ENCODE data around the gene ALKBH4.
A peak's percentile ranks its signal among the peaks of the same experiment; 100 is the strongest.
"Not testable (repeated sequence)": the region's sequence is repeated elsewhere in the genome, so short reads cannot be mapped to it uniquely, and the experiment has no call there.

Gene ALKBH4, protein sequence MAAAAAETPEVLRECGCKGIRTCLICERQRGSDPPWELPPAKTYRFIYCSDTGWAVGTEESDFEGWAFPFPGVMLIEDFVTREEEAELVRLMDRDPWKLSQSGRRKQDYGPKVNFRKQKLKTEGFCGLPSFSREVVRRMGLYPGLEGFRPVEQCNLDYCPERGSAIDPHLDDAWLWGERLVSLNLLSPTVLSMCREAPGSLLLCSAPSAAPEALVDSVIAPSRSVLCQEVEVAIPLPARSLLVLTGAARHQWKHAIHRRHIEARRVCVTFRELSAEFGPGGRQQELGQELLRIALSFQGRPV

DNA sequence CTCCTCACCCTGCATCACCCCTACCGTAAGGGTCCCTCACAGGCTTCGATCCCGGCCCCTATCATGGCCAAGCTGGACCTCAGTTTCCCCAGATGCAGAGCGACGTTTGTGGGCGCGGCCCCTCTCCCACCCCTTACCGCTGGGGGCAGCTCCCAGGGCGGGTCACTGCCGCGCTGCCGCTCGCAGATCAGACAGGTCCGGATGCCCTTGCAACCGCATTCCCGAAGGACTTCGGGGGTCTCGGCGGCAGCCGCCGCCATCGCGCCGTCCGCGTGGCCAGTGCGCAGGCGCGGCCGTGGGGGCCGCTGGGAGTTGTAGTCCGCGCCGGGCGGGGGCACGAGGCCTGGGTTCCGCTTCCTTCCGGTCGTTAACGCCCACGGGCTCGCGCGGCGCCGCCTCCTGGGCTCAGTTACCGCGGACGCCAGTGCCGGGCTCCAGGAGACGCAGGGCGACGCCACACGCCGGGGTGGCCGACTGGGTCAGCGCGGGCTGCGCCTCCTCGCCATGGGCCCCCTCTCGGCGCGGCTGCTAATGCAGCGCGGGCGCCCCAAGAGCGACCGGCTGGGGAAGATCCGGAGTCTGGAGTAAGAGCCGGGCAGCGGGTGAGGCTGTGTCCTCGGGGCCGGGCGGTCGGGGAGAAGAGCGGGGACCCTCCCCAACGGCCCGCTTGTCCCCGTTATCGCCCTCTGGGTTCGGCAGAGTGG is at the start of gene ALKBH4, which contains the start of gene LRWD1:
Gene ALKBH4, minus strand, starts transcription at position 287 of the 704 bp plus-strand sequence. Its CDS starts 27 bp downstream, at position 260.
Gene LRWD1, plus strand, starts transcription at position 408 of the 704 bp plus-strand sequence. Its CDS starts 97 bp downstream, at position 505.
- DNase-seq: peak; percentile 69

DNA sequence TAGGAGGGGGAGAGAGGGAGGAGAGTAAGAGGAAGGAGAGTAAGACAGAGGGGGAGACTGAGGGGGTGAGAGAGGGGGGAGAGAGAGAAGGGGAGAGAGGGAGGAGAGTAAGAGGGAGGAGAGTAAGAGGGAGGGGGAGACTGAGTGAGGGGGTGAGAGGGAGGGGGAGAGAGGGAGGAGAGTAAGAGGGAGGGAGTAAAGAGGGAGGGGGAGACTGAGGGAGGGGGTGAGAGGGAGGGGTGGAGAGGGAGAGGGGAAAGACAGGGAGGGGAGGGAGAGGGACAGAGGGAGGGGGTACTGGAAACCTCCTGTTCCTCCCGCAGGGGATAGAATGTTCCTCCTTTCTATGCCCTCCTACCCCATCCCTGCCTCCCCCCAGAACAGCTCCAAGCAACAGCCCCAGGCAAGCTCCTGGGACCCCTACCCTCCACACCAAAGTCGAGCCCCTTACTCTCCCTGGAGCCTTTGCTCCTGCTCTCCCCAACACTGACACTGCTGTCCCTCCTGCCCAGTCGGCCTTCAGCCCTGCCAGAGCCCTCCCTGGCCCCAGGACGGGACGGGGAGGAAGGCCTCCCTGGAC is 48.1 kb upstream of the ALKBH4 start:
- not testable (repeated sequence) for DNase-seq

DNA sequence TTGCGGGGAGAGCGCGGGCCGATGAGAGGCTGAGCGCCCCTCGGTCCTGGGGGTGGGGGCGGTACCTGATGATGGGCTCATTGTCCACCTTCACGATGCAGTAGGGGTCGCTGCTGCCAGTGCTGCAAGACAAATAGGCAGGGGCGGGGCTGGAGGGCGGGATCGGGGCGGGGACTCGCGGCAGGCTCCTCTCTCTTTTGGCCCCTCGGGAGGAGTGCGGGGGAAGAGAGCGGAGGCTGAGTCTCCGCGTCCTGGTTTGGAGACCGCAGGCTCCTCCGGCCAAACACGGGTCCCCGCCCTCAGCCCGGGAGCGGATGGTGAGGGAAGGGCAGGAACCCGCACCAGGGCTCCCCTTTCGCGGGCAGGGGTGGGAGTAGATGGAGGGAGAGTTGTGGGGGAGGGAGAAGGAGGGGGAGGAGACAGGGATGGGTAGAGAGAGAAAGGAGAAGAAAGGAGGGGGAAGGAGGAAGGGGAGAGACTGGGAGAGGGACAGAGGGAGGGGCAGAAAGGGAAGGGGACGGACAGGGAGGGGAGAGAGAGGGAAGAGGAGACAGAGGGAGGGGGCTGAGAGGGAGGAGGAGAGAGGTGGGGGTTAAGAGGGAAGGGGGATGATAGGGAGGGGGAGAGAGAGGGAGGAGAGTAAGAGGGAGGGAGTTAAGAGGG is 47.3 kb upstream of the ALKBH4 start:
- not testable (repeated sequence) for DNase-seq

DNA sequence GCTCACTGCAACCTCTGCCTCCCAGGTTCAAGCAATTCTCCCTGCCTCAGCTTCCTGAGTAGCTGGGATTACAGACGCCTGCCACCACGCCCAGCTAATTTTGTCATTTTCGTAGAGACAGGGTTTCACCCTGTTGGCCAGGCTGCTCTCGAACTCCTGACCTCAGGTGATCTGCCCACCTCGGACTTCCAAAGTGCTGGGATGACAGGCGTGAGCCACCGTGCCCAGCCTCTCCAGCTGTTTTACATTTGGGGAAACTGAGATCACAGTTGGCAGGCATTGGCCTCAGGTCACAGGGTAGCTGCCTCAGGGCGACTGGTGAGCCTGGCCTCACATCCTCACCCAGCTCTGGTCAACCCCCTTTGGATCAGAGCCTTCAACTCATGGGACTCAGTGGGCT is 45.9 kb upstream of the ALKBH4 start:
- not testable (repeated sequence) for DNase-seq

DNA sequence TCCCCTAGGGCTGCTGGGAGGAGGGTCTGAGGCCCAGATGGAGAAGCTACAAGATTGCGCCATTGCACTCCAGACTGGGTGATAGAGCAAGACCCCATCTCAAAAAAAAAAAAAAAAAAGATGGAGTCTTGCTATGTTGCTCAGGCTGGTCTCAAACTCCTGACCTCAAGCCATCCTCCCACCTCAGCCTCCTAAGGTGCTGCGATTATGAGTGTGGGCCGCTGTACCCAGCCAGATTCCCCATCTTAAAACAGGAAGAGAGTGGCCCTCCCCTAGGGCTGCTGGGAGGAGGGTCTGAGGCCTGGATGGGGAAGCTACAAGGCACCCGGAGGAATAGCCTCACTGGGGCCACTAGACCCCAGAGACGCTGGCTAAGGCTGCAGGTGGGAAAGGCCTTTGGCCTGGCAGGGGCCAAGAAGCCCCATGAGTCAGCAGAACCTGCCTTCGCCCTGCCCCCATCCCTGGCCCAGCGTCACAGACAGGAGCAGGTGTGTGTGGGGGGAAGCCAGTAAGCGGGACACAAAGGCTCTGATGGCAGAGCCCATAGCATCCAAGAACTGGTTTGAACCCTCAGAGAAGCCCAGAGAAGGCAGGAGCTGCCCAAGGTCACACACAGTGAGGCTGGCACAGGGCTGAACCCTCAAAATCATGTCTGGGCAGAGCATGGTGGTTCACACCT is 42.9 kb upstream of the ALKBH4 start:
- DNase-seq: not testable (repeated sequence)

DNA sequence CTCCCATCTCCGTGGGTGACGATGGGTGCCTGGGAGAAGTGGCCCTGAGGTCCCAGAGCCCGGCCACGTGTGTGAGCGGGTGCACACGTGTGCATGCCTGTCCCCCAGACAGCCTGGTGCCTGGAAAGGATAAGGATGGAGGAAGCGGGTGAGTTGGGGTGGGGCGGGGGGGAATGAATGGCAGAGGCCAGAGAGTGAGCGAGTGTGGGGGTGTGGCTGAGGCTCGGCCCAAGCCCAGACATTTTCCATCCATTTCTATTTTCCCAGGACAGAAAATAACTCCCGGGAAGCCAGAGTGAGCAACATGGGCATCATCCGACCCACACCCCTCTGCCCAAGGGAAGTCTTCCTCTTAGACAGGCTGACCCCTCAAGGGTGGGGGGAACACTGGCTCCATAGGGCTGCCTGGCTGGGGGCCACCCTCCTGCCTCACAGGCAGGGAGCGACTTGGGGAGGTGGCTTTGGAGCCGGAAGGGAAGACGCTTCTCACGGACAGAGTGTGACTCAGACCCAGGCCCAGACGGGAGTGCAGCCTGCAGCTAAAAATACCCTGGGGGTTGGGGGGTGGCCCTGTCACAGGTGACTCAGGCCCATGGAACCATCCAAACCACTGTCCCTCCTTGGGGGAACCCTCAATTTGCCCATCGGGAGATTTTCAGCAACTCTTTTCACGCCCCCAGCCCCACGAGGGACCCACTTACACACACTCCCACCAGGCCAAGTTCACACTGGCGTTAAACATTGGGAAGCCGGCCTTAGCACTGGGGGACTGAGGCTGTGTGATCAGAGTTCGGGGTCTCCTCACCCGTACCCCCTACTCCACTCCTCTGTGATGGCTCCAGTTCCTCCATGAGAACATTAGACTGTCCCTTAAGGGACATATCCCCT is 40.9 kb upstream of the ALKBH4 start:
- not testable (repeated sequence) for DNase-seq

DNA sequence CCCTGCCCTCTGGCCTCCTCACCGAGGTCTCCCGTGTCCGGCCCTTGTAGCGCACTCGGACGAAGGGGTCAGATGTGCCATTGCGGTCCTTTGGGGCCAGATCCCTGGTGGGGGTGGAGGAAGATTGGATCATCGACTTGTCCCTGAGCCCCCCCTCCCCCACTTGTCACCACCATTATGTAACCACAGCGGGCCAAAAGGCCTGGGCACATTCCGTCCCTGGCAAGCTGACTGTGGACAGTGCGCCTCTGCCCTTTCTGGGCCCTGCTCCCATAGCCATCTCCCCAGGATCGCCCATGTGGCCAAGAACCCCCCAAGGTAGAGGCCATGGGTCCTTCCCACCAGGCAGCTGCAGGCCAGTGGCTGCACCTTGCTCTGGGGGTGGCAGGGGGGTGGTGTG is 38.5 kb upstream of the ALKBH4 start:
- DNase-seq: not testable (repeated sequence)

DNA sequence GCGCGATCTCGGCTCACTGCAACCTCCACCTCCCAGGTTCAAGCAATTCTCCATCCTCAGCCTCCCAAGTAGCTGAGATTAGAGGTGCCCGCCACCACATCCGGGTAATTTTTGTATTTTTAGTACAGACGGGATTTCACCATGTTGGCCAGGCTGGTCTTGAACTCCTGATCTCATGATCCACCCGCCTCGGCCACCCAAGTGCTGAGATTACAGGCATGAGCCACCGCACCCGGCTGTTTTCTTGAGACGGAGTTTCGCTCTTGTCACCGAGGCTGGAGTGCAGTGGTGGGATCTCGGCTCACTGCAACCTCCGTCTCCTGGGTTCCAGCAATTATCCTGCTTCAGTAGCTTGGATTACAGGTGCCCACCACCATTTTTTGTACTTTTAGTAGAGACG is 33.7 kb upstream of the ALKBH4 start:
- not testable (repeated sequence) for DNase-seq

DNA sequence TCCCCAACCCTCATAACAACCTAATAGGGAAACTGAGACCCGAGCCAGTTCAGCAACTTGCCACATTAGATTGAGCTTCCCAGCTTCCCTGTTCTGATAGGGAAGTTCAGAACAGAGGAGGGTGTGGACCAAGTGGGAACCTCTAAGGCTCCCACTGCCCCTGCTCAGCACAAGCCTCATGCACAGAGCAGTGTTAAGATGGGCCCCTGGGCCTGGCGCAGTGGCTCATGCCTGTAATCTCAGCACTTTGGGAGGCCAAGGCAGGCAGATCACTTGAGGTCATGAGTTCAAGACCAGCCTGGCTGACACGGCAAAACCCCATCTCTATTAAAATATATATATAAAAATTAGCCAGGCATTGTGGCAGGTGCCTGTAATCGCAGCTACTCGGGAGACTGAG is 32.6 kb upstream of the ALKBH4 start:
- DNase-seq: not testable (repeated sequence)

DNA sequence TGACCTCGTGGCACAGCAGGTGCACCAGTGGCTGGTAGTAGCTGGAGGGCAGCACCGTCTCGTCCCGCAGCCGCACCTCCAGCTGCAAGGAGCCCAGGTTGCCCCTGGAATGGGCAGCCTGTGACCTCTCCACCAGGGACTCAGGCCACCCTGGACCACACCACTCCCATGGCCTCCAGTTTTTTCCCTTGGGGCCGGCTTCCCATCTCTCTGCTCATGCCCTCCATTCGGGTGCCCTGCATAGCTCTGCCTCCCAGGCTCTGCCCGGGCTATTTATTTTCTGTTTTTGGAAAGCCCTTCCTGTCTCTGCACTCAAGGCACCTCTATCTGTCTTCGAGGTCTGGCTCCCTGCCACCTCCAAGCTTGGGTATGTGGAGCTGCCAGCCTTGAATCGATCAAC is 32.2 kb upstream of the ALKBH4 start:
- not testable (repeated sequence) for DNase-seq

DNA sequence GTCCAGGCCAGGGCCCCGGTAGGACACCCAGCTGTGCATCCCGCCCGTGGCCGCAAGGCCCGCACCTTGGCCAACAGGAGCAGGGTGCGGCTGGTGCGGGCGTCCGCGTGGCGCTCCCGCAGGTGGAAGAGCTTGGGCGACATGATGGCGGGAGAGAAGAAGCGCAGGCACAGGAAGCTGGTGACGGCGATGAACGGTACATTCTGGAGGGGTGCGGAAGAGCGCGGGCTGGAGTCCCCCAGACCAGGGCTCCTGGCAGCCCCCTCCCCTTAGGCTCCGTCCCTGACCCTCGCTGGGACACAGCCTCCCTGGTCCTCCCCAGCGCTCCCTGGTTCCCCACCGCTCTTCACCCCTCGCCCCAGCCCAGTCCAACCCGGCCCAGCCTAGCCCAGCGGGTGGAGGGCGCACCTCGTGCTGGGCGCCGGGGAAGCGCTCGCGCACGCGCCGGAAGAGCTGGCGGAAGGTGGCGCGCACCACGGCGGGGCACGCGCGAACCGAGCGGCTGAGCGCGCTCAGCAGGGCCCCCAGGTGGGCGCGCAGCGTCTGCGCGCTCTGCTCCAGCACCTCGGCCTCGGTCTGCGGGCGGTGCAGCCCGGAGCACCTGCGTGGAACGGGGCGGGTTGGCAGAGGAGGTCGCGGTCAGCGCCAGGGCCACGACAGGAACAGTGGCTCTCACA is 29.9 kb upstream of the ALKBH4 start:
- DNase-seq: not testable (repeated sequence)

DNA sequence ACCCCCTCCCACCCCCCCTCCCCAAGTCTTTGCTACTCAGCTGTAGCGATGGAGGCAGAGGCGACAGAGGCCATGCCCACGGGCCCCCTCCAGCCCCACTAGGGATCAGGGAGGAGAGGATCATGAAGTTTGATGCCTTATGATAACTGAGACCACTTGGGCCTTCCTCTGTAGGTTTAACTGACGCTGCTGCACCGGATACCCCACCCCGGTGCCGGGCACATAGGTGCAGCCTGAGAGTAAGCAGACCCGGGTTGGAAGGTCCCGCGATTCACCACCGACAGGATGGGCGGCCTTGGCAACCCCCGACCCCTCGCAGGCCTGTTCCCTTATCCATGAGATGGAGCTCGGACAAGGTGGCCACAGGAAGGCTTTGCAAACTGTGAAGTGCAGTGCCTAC is 29.4 kb upstream of the ALKBH4 start:
- DNase-seq: not testable (repeated sequence)

DNA sequence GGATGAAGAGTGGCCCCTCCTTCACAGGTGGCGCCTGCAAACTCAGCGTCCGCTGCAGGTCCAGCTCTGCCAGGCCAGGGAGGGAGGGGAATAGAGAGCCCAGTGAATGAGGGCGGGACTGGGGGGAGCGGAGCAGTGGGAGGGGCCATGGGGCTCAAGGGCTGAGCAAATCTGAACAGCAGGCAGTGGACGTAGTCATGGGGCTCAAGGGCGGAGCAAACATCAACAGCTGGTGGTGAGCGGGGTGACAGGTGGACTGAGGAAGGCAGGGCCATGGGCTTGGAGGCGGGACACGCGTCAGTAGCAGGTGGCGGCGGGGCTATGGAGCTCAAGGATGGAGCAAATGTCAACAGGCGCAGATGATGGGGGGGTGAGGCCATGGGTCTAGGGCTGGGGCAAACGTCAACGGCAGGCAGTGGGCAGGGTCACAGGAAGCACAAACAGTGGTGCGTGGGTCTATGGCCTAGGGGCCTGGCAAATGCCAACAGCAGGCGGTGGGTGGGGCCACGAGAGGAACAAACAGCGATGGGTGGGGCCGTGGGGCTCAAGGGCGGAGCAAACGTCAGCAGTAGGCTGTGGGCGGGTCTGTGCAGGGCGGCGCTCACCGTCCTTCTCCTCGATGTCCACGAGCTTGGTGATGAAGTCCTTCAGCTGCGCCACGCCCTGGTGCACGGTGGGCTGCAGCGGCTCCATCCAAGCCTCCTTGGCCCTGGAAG is 28.7 kb upstream of the ALKBH4 start:
- DNase-seq: not testable (repeated sequence)

DNA sequence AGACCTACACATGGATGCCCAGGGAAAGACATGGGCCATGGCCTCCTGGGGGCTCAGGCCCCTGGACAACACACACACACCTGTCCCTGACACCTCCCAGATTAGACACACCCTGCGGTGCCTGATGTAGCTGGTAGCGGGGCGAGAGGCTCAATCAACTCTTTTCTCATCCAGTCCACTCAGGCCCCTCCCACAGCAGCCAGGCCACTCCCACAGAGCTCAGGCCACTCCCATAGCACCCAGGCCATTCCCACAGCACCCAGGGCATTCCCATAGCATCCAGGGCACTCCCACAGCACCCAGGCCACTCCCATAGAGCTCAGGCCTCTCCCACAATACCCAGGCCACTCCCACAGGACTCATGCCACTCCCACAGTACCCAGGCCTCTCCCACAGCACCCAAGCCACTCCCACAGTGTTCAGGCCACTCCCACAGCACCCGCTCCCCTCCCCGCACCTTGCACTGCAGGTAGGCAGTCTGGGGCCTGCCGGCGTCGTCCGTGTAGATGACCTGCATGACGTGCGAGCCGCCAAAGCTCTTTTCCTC is 25.9 kb upstream of the ALKBH4 start:
- DNase-seq: not testable (repeated sequence)

DNA sequence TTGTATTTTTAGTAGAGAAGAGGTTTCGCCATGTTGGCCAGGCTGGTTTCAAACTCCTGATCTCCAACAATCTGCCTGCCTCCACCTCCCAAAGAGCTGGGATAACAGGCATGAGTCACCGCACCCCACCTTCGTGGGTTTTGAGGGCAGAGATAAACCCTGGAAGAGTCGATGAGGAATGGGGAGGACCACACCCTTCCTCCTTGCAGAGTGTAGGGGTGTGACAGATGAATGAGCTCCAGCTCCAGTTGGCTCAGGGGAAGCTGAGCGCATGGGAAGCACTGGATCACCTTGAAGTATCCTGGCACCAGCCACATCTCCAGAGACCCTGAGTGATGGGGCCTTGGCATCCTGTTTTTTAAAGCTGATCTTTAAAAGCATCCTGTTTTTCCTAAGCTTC is 19.7 kb upstream of the ALKBH4 start:
- DNase-seq: not testable (repeated sequence)

DNA sequence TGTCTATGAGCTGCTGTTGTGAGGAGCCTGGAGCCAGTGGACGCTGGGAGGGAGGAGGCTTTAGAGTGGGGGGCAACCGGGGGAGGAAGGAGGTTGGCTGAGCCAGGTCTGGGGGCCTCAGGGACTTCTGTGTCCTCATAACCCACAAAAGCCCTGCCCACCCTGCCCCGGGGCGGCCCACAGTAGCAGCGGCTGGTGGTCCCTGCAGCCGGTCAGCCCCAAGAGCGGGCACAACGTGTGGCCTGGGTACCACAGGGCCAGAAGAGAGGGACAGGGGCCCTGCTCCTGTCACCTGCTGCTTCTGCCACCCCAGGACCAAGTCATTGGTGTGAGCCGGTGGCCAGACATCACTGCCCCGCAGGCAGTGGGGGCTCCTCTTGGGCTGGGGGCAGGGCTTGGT is 17.3 kb upstream of the ALKBH4 start:
- DNase-seq: not testable (repeated sequence)

DNA sequence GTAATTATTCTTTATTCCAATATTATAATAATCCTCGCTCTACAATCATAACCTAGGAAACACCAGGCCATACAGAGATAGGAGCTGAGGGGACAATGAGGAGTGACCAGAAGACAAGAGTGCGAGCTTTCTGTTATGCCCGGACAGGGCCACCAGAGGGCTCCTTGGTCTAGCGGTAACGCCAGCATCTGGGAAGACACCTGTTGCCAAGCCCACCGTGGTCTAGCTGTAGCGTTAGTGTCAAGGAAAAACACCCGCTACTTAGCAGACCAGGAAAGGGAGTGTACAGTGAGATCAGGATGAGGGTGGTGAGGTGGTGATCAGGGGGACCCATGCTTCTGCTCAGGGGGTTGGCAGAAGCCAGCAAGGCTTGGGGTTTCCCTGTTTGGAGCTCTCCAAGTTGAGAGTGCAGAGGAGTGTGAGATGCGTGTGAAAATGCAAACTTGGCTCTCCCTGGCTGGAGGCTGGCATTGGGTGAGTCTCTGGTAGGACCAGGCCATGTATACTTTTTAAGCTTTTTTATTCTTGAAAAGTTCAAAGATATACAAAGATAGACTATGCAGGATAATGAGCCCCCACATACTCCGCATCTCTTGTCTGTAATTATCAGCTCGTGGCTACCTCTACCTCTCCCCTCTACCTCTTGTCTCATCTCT is 15.4 kb upstream of the ALKBH4 start:
- DNase-seq: not testable (repeated sequence)

DNA sequence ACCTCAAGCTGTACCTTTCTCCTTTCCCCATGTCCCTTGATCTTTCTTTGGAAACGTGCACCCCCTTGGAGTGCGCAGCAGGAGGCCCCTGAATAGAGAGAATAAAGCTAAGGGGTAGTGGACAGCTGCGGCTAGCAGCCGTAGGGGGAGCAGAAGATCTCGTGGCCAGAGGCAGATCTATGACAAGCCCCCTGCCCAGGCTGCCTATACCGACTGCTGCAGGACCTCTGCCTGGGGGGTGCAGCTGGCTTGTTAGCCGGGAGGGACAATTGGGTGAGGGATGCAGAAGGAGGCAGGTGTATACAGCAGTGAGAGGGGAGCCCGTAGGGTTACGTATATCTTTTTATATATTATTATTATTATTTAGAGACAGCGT is 14.5 kb upstream of the ALKBH4 start:
- not testable (repeated sequence) for DNase-seq
